ENCODE results near the gene CFL1. TPM values are rescaled to one million over a fixed set of nuclear protein-coding genes. Genes with fewer than 3 reads are reported as not detected.

The CFL1 gene
- total RNA-seq, 4 donors from 2014 or later, result 1,308 to 1,852 (median 1,703) TPM

- H3K36me3 ChIP-seq, result peaks cover 0 to 24% (median 10%) of the 10 kb centered on the region in 4 donors
- intact Hi-C loops (cut with DNase I; ENCODE audit: low total_unique reads) (no loop called here), in situ Hi-C loops (cut with MboI; ENCODE audit: low pct_ligation_motif_present in 1 of 4, low pct_unique_long_range_greater_than_20kb in 1 of 4, low sequenced_read_pairs in 3 of 4) (no loop called here)
- H3K9me3 ChIP-seq, result no peaks in the 10 kb centered on the region
- no peak for DNase-seq
- H3K4me1 ChIP-seq, result peaks cover 11 to 23% (median 17%) of the 10 kb centered on the region in 4 donors
- no peak overlapping the region for H3K27ac ChIP-seq
- no peak for TF ChIP-seq EP300 (IDR thresholded peaks at IDR 0.05; ENCODE audit: low read depth)
- no peak overlapping the region for H3K4me3 ChIP-seq
- H3K27me3 ChIP-seq, result no peaks in the 10 kb centered on the region
- WGBS, 2 donors (ENCODE audit: low coverage in 1 of 2), result 78% methylated on average over 9 of the region's 9 CpGs; no CpG with 5 or more reads in 1 of the 2 donors
Observed at GRCh38 chr11:65865550-65866172, 7.7 kb upstream of the CFL1 start.

DNA sequence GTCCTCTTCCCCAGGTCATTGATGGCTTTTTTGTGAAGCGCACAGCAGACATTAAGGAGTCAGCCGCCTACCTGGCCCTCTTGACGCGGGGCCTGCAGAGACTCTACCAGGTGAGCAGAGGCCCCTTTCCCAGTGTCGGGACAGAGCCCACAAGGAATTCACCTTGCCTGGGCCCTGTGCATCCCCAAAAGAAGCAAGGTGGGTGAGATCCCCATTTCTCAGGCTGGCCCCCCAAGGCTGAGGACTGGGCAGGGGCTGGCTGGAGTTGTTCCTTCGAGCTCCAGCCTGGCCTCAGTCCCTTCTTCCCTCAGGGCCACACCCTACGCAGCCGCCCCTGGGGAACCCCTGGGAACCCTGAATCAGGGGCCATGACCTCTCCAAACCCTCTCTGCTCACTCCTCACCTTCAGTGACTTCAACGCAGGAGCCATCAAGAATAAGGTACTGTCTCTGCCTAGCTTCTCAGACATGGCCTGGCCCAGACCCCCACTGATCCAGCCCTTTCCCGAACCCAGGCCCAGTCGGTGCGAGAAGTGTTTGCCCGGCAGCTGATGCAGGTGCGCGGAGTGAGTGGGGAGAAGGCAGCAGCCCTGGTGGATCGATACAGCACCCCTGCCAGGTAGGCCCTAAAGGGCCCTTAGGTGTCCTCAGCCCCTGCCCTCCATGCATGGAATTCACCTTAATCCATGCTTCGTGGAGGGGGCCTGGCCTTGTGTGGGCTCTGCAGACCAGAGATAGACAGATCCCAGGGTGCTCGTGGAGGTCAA, 6.9 kb upstream of the CFL1 start:
- TF ChIP-seq, protein P1, sequence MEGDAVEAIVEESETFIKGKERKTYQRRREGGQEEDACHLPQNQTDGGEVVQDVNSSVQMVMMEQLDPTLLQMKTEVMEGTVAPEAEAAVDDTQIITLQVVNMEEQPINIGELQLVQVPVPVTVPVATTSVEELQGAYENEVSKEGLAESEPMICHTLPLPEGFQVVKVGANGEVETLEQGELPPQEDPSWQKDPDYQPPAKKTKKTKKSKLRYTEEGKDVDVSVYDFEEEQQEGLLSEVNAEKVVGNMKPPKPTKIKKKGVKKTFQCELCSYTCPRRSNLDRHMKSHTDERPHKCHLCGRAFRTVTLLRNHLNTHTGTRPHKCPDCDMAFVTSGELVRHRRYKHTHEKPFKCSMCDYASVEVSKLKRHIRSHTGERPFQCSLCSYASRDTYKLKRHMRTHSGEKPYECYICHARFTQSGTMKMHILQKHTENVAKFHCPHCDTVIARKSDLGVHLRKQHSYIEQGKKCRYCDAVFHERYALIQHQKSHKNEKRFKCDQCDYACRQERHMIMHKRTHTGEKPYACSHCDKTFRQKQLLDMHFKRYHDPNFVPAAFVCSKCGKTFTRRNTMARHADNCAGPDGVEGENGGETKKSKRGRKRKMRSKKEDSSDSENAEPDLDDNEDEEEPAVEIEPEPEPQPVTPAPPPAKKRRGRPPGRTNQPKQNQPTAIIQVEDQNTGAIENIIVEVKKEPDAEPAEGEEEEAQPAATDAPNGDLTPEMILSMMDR (IDR thresholded peaks at IDR 0.05), result no peak
- TF ChIP-seq POLR2A (IDR thresholded peaks at IDR 0.05) (no peak), POLR2AphosphoS5 (IDR thresholded peaks at IDR 0.05) (no peak), EP300 (IDR thresholded peaks at IDR 0.05; ENCODE audit: low read depth) (no peak)
- Histone ChIP-seq H3K27me3 (no peaks in the 10 kb centered on the region), H3K9me3 (no peaks in the 10 kb centered on the region), H3K4me3 (no peak overlapping the region), H3K36me3 (peaks cover 0 to 24% (median 10%) of the 10 kb centered on the region in 4 donors), H3K27ac (no peak overlapping the region), H3K4me1 (peaks cover 14 to 20% (median 17%) of the 10 kb centered on the region in 4 donors)
- 88% methylated on average over 18 of the region's 18 CpGs; no CpG with 5 or more reads in 1 of the 2 donors for WGBS, 2 donors (ENCODE audit: low coverage in 1 of 2)
- in situ Hi-C loops (cut with MboI; ENCODE audit: low pct_ligation_motif_present in 1 of 4, low pct_unique_long_range_greater_than_20kb in 1 of 4, low sequenced_read_pairs in 3 of 4) (no loop called here), intact Hi-C loops (cut with DNase I; ENCODE audit: low total_unique reads) (no loop called here)
- DNase-seq, result no peak

- H3K4me3 ChIP-seq, result no peak overlapping the region
- H3K27ac ChIP-seq, result no peak overlapping the region
- no peaks in the 10 kb centered on the region for H3K27me3 ChIP-seq
- intact Hi-C loops (cut with DNase I; ENCODE audit: low total_unique reads) (no loop called here), in situ Hi-C loops (cut with MboI; ENCODE audit: low pct_ligation_motif_present in 1 of 4, low pct_unique_long_range_greater_than_20kb in 1 of 4, low sequenced_read_pairs in 3 of 4) (no loop called here)
- peaks cover 0 to 24% (median 10%) of the 10 kb centered on the region in 4 donors for H3K36me3 ChIP-seq
- peaks cover 17 to 27% (median 20%) of the 10 kb centered on the region in 4 donors for H3K4me1 ChIP-seq
- TF ChIP-seq POLR2AphosphoS5 (IDR thresholded peaks at IDR 0.05), result no peak
- TF ChIP-seq, protein P1 (IDR thresholded peaks at IDR 0.05), result no peak
- TF ChIP-seq POLR2A (IDR thresholded peaks at IDR 0.05), result no peak
- TF ChIP-seq EP300 (IDR thresholded peaks at IDR 0.05; ENCODE audit: low read depth), result no peak
- WGBS, 2 donors (ENCODE audit: low coverage in 1 of 2), result 84% methylated on average over 12 of the region's 12 CpGs; no CpG with 5 or more reads in 1 of the 2 donors
- DNase-seq, result no peak
- H3K9me3 ChIP-seq, result no peaks in the 10 kb centered on the region
Observed at GRCh38 chr11:65863889-65864705, 6.1 kb upstream of the CFL1 start.

DNA sequence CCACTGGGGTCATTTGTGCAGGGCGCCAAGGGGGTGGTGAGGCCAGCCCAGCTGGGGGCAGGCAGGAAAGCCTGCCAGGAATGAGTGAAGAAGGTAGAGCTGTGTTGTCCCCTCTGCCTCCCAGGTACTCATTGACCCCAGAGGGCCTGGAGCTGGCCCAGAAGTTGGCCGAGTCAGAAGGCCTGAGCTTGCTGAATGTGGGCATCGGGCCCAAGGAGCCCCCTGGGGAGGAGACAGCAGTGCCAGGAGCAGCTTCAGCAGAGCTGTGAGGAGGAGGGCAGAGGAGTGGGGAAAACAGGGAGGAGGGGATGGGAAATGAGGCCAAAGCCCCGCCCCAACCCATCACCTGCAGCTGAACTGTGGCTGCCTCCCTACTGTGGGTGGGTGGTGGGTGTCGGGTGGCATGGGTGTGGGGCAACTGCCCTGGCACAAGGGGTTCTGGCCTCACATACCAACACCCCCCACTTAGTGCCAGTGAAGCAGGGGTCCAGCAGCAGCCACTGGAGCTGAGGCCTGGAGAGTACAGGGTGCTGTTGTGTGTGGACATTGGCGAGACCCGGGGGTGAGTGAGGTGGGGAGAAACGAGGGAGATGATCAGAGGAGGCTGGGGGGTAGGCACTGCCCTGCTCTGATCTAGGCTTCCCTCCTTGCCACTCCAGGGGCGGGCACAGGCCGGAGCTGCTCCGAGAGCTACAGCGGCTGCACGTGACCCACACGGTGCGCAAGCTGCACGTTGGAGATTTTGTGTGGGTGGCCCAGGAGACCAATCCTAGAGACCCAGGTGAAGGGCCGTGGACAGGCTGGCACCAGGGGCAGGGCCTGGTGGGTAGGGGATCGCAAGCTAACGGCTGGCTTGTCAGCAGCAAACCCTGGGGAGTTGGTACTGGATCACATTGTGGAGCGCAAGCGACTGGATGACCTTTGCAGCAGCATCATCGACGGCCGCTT, 5.2 kb upstream of the CFL1 start:
- Histone ChIP-seq H3K4me1 (peaks cover 17 to 32% (median 24%) of the 10 kb centered on the region in 4 donors), H3K27ac (no peak overlapping the region), H3K27me3 (no peaks in the 10 kb centered on the region), H3K9me3 (no peaks in the 10 kb centered on the region), H3K4me3 (no peak overlapping the region), H3K36me3 (peaks cover 0 to 24% (median 10%) of the 10 kb centered on the region in 4 donors)
- in situ Hi-C loops (cut with MboI; ENCODE audit: low pct_ligation_motif_present in 1 of 4, low pct_unique_long_range_greater_than_20kb in 1 of 4, low sequenced_read_pairs in 3 of 4) (no loop called here), intact Hi-C loops (cut with DNase I; ENCODE audit: low total_unique reads) (no loop called here)
- DNase-seq, result no peak
- TF ChIP-seq POLR2A (IDR thresholded peaks at IDR 0.05) (no peak), POLR2AphosphoS5 (IDR thresholded peaks at IDR 0.05) (no peak), EP300 (IDR thresholded peaks at IDR 0.05; ENCODE audit: low read depth) (no peak)
- TF ChIP-seq, protein P1 (IDR thresholded peaks at IDR 0.05), result no peak
- 90% methylated on average over 24 of the region's 24 CpGs; no CpG with 5 or more reads in 1 of the 2 donors for whole genome bisulfite sequencing, 2 donors (ENCODE audit: low coverage in 1 of 2)
